ENCODE data around the gene ZFHX3. TPM values are rescaled to one million over a fixed set of nuclear protein-coding genes. Genes with fewer than 3 reads are reported as not detected.

ZFHX3 gene
- total RNA-seq, 1 experiment from 2014 or later, result 21.8 TPM

GRCh38 chr16:72864130-72864833 is 183.6 kb downstream of the ZFHX3 start:
- TF ChIP-seq EZH2 (IDR thresholded peaks at IDR 0.05; ENCODE audit: borderline replicate concordance, low read depth, low read length, poor library complexity, severe bottlenecking) (no peak), CTCF (conservative IDR thresholded peaks at IDR 0.05; ENCODE audit: low read depth, low read length) (no peak)
- CTCF ChIA-PET, result interaction anchor here (0.6 kb wide), 1 partner anchor 16 kb away, joined by 3 read pairs; no protein-coding TSS in a partner anchor
- no peaks in the 10 kb centered on the region for H3K4me1 ChIP-seq (ENCODE audit: insufficient read depth, low read length, poor library complexity, severe bottlenecking)

GRCh38 chr16:72862090-72862489 is 185.8 kb downstream of the ZFHX3 start:
- no peaks in the 10 kb centered on the region for H3K4me1 ChIP-seq (ENCODE audit: insufficient read depth, low read length, poor library complexity, severe bottlenecking)
- H3K27ac ChIP-seq (ENCODE audit: low read depth, low read length, poor library complexity, severe bottlenecking), result no peak overlapping the region
- no peaks in the 10 kb centered on the region for H3K36me3 ChIP-seq (ENCODE audit: insufficient read depth, low read length, poor library complexity, severe bottlenecking)
- H3K4me3 ChIP-seq (ENCODE audit: low read depth, low read length, poor library complexity, severe bottlenecking), result no peak overlapping the region
- TF ChIP-seq EZH2 (IDR thresholded peaks at IDR 0.05; ENCODE audit: borderline replicate concordance, low read depth, low read length, poor library complexity, severe bottlenecking) (no peak), CTCF (conservative IDR thresholded peaks at IDR 0.05; ENCODE audit: low read depth, low read length) (no peak)
- intact Hi-C loops (cut with micrococcal nuclease; ENCODE audit: unreplicated experiment), result no loop called here
- ChIA-PET POLR2A (ENCODE audit: low non-redundant PET) (no interaction called here), CTCF (no interaction called here)
- no peak for DNase-seq (ENCODE audit: low spot score)
- no peaks in the 10 kb centered on the region for H3K9me3 ChIP-seq (ENCODE audit: low read depth, low read length, poor library complexity, severe bottlenecking)
- BruUV-seq (replicated peaks), result no TSS peak
- H3K27me3 ChIP-seq (replicated peaks; ENCODE audit: insufficient read depth, low read depth, low read length, poor library complexity), result no peaks in the 10 kb centered on the region

More at GRCh38 chr16:72864130-72864833, 183.6 kb downstream of the ZFHX3 start:
- H3K9me3 ChIP-seq (ENCODE audit: low read depth, low read length, poor library complexity, severe bottlenecking), result no peaks in the 10 kb centered on the region
- POLR2A ChIA-PET (ENCODE audit: low non-redundant PET), result no interaction called here
- no peak for DNase-seq (ENCODE audit: low spot score)
- H3K27me3 ChIP-seq (replicated peaks; ENCODE audit: insufficient read depth, low read depth, low read length, poor library complexity), result no peaks in the 10 kb centered on the region
- H3K27ac ChIP-seq (ENCODE audit: low read depth, low read length, poor library complexity, severe bottlenecking), result no peak overlapping the region
- H3K4me3 ChIP-seq (ENCODE audit: low read depth, low read length, poor library complexity, severe bottlenecking), result no peak overlapping the region
- no TSS peak for BruUV-seq (replicated peaks)
- H3K36me3 ChIP-seq (ENCODE audit: insufficient read depth, low read length, poor library complexity, severe bottlenecking), result no peaks in the 10 kb centered on the region
- intact Hi-C loops (cut with micrococcal nuclease; ENCODE audit: unreplicated experiment), result no loop called here

DNA sequence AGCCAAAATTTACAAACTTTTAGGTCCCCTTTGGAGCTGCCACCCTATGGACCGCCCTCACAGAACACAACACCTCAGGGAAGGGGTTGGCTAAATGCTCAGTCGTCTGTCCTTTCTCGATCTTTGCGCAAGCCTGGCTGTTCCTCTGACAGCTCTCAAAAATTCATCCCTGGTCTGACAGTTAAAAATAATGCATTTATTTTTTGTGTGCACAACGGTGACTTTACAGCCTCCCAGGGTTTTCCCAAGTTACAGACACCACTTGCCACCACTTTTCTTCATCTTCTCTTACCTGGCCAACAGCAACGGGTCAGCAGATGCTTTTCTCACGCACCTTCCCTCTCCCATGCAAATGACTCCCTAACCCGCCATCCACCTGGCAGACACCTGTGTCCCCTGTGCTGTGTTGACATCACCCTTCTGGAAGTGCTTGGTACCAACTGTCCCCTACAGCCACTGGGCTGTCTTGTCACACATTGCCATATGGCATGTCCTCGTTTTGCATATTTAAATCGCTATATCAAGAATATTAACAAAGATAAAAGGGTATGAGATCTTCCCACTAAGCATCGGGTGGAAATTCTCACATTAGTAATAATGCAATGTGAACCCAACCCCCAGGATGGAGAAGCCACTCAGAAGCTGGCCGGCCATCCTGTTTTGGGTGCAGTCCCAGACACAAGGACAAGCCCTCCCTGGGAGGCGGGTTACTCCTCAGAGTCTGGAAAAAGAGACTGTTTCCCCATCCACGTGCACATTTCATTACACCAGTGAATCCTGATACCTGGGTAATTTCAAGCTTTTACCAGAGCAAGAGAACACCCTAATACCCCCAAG is 187.0 kb downstream of the ZFHX3 start:
- POLR2A ChIA-PET (ENCODE audit: low non-redundant PET), result no interaction called here
- Histone ChIP-seq H3K27me3 (replicated peaks; ENCODE audit: insufficient read depth, low read depth, low read length, poor library complexity) (no peaks in the 10 kb centered on the region), H3K4me1 (ENCODE audit: insufficient read depth, low read length, poor library complexity, severe bottlenecking) (no peaks in the 10 kb centered on the region), H3K27ac (ENCODE audit: low read depth, low read length, poor library complexity, severe bottlenecking) (no peak overlapping the region), H3K9me3 (ENCODE audit: low read depth, low read length, poor library complexity, severe bottlenecking) (no peaks in the 10 kb centered on the region), H3K4me3 (ENCODE audit: low read depth, low read length, poor library complexity, severe bottlenecking) (no peak overlapping the region), H3K36me3 (ENCODE audit: insufficient read depth, low read length, poor library complexity, severe bottlenecking) (no peaks in the 10 kb centered on the region)
- intact Hi-C loops (cut with micrococcal nuclease; ENCODE audit: unreplicated experiment), result no loop called here
- no peak for DNase-seq (ENCODE audit: low spot score)
- no TSS peak for BruUV-seq (replicated peaks)
- no peak for TF ChIP-seq CTCF (conservative IDR thresholded peaks at IDR 0.05; ENCODE audit: low read depth, low read length)
- CTCF ChIA-PET, result no interaction called here

Measured in A673 (cell line).